ENCODE data around the gene KIF26B.

GRCh38 chr1:245463392-245464165 lies 308.8 kb downstream of the KIF26B start:
- TF ChIP-seq CTCF (conservative IDR thresholded peaks at IDR 0.05; ENCODE audit: low read length): no peak
- TF ChIP-seq EZH2phosphoT487 (IDR thresholded peaks at IDR 0.05; ENCODE audit: borderline replicate concordance): no peak

All from Loucy (cell line).